WTC11 (cell line): ENCODE measurements around the gene SLC10A1. TPM values are rescaled to one million over a fixed set of nuclear protein-coding genes. Genes with fewer than 3 reads are reported as not detected.

Experiments used
- ATAC-seq: fragments of 200-7000 bp; cut with Tn5 transposase; 2 replicates; pipeline ENCODE4 v1.10.0; 2021; ENCODE audit warnings: mild to moderate bottlenecking, moderate library complexity
- CTCF ChIA-PET: fragments of 300-600 bp; sonication (Branson Sonifier 250); formaldehyde crosslinking; loops from one replicate; lab custom pipeline; 2021; ENCODE audit warnings: antibody characterized with exemption; lab: Charles Lee
- POLR2A ChIA-PET: fragments of 350-600 bp; sonication (Branson Sonifier 250); formaldehyde crosslinking; loops from one replicate; lab custom pipeline; 2021; ENCODE audit warnings: antibody characterized with exemption; lab: Charles Lee
- DNase-seq: peaks from one replicate; pipeline ENCODE4 v3.0.0; 2021; ENCODE audit warnings: low spot score
- H3K27ac Mint-ChIP-seq: 2 replicates; pipeline ENCODE4 v1.8.0; 2021; ENCODE audit warnings: mixed read lengths
- H3K27me3 Mint-ChIP-seq: 2 replicates; pipeline ENCODE4 v1.8.0; 2021; ENCODE audit warnings: low read depth, mild to moderate bottlenecking, moderate library complexity, mixed read lengths
- H3K36me3 Mint-ChIP-seq: 2 replicates; pipeline ENCODE4 v1.8.0; 2021; ENCODE audit warnings: mixed read lengths
- H3K4me1 Mint-ChIP-seq: 2 replicates; pipeline ENCODE4 v1.8.0; 2022; ENCODE audit warnings: mixed read lengths
- H3K4me3 Mint-ChIP-seq: 2 replicates; pipeline ENCODE4 v1.8.0; 2021; ENCODE audit warnings: mild to moderate bottlenecking, moderate library complexity, mixed read lengths
- H3K9me3 Mint-ChIP-seq: 2 replicates; pipeline ENCODE4 v1.8.0; 2021; ENCODE audit warnings: mixed read lengths
- AR ChIP-seq: fragments of 250-450 bp; sonication (Bioruptor Pico); IDR thresholded peaks from 2 replicates; pipeline ENCODE4 v1.9.0; 2021; ENCODE audit warnings: mild to moderate bottlenecking
- ARID4B ChIP-seq: sonication (generic); formaldehyde crosslinking; IDR thresholded peaks from 2 replicates; pipeline ENCODE4 v1.8.0; 2023; ENCODE audit warnings: missing genetic modification reagents, mild to moderate bottlenecking, borderline replicate concordance
- CBFB ChIP-seq: sonication (generic); formaldehyde crosslinking; IDR thresholded peaks from 2 replicates; pipeline ENCODE4 v1.8.1; 2022; ENCODE audit warnings: mild to moderate bottlenecking, low read depth, missing genetic modification reagents
- CREB1 ChIP-seq: sonication (generic); formaldehyde crosslinking; IDR thresholded peaks from 2 replicates; pipeline ENCODE4 v1.8.0; 2023; ENCODE audit warnings: mild to moderate bottlenecking, missing genetic modification reagents
- CREM ChIP-seq: sonication (generic); formaldehyde crosslinking; IDR thresholded peaks from 2 replicates; pipeline ENCODE4 v1.8.1; 2022; ENCODE audit warnings: mild to moderate bottlenecking, missing genetic modification reagents, moderate library complexity
- E2F1 ChIP-seq: sonication (generic); formaldehyde crosslinking; IDR thresholded peaks from 2 replicates; pipeline ENCODE4 v1.8.0; 2022; ENCODE audit warnings: mild to moderate bottlenecking, missing genetic modification reagents
- EMX1 ChIP-seq: fragments of 250-450 bp; sonication (Bioruptor Pico); IDR thresholded peaks from 2 replicates; pipeline ENCODE4 v1.8.0; 2021; ENCODE audit warnings: mild to moderate bottlenecking
- ETV6 ChIP-seq: sonication (generic); formaldehyde crosslinking; IDR thresholded peaks from 2 replicates; pipeline ENCODE4 v1.8.1; 2022; ENCODE audit warnings: mild to moderate bottlenecking, missing genetic modification reagents
- FOXJ3 ChIP-seq: sonication (generic); formaldehyde crosslinking; IDR thresholded peaks from 2 replicates; pipeline ENCODE4 v1.9.0; 2021; ENCODE audit warnings: missing genetic modification reagents, mild to moderate bottlenecking, borderline replicate concordance
- KAT7 ChIP-seq: sonication (generic); formaldehyde crosslinking; IDR thresholded peaks from 2 replicates; pipeline ENCODE4 v1.8.1; 2023; ENCODE audit warnings: missing genetic modification reagents, mild to moderate bottlenecking, borderline replicate concordance
- NFYB ChIP-seq: sonication (generic); formaldehyde crosslinking; conservative IDR thresholded peaks from 2 replicates; pipeline ENCODE4 v1.8.0; 2022; ENCODE audit warnings: low read depth, missing genetic modification reagents
- NR2C2 ChIP-seq: sonication (generic); formaldehyde crosslinking; IDR thresholded peaks from 2 replicates; pipeline ENCODE4 v1.8.0; 2022; ENCODE audit warnings: mild to moderate bottlenecking, missing genetic modification reagents
- RORB ChIP-seq: fragments of 250-450 bp; sonication (Bioruptor Pico); IDR thresholded peaks from 2 replicates; pipeline ENCODE4 v1.9.0; 2021; ENCODE audit warnings: mild to moderate bottlenecking
- SP1 ChIP-seq: sonication (generic); formaldehyde crosslinking; conservative IDR thresholded peaks from 2 replicates; pipeline ENCODE4 v1.8.1; 2022; ENCODE audit warnings: missing genetic modification reagents
- USF1 ChIP-seq: sonication (generic); formaldehyde crosslinking; IDR thresholded peaks from 2 replicates; pipeline ENCODE4 v1.8.0; 2022; ENCODE audit warnings: mild to moderate bottlenecking, missing genetic modification reagents
- ZNF281 ChIP-seq: sonication (generic); formaldehyde crosslinking; IDR thresholded peaks from 2 replicates; pipeline ENCODE4 v1.8.0; 2023; ENCODE audit warnings: mild to moderate bottlenecking, missing genetic modification reagents
- ZNF317 ChIP-seq: sonication (generic); formaldehyde crosslinking; IDR thresholded peaks from 2 replicates; pipeline ENCODE4 v1.8.1; 2023; ENCODE audit warnings: low read depth, mild to moderate bottlenecking, moderate library complexity, missing genetic modification reagents, borderline replicate concordance
- ZNF512 ChIP-seq: sonication (generic); formaldehyde crosslinking; IDR thresholded peaks from 2 replicates; pipeline ENCODE4 v1.8.1; 2022; ENCODE audit warnings: missing genetic modification reagents, borderline replicate concordance
- ZSCAN18 ChIP-seq: fragments of 250-450 bp; sonication (Bioruptor Pico); IDR thresholded peaks from 2 replicates; pipeline ENCODE4 v2.1.2; 2022; ENCODE audit warnings: mild to moderate bottlenecking, moderate library complexity
- total RNA-seq: library from RNA; stranded (reverse); gene quantifications from 3 replicates; pipeline ENCODE4 v1.2.3, GENCODE V29; 2021

SLC10A1 gene
- total RNA-seq, 1 experiment from 2014 or later: 0.09 TPM

GRCh38 chr14:69755784-69756183 is 41.3 kb downstream of the SLC10A1 start (continued):
- TF ChIP-seq ZNF512 (CRISPR knock-in tag) (no peak), NR2C2 (CRISPR knock-in tag) (no peak), CBFB (CRISPR knock-in tag) (no peak)

GRCh38 chr14:69755296-69755695 is 41.7 kb downstream of the SLC10A1 start:
- DNase-seq (no peak), ATAC-seq (no peak)
- CTCF ChIA-PET: interaction anchor here (0.7 kb wide), 1 partner anchor 72 kb away, joined by 4 read pairs; no protein-coding TSS in a partner anchor
- H3K36me3 Mint-ChIP-seq: no peaks in the 10 kb centered on the region
- TF ChIP-seq ZSCAN18: no peak
- TF ChIP-seq ETV6 (CRISPR knock-in tag): no peak
- TF ChIP-seq ZNF317: no peak
- no peak for TF ChIP-seq FOXJ3 (CRISPR knock-in tag)
- TF ChIP-seq NR2C2 (CRISPR knock-in tag): no peak
- TF ChIP-seq ZNF281: no peak
- no peak for TF ChIP-seq RORB
- POLR2A ChIA-PET: no interaction called here
- H3K27me3 Mint-ChIP-seq: no peaks in the 10 kb centered on the region
- H3K9me3 Mint-ChIP-seq: 0 out of 2 replicates have a peak, but pooled peaks cover 5% of the 10 kb centered on the region
- H3K4me1 Mint-ChIP-seq: peaks cover 10% of the 10 kb centered on the region
- H3K27ac Mint-ChIP-seq: no peak overlapping the region
- no peak overlapping the region for H3K4me3 Mint-ChIP-seq

- H3K36me3 Mint-ChIP-seq: no peaks in the 10 kb centered on the region
- CTCF ChIA-PET: no interaction called here
- TF ChIP-seq NFYB (CRISPR knock-in tag) (no peak), USF1 (CRISPR knock-in tag) (no peak), ARID4B (no peak), E2F1 (no peak), CREB1 (CRISPR knock-in tag) (no peak), EMX1 (CRISPR knock-in tag) (no peak), SP1 (no peak), KAT7 (CRISPR knock-in tag) (no peak), CREM (no peak), AR (CRISPR knock-in tag) (no peak)
- TF ChIP-seq, all 79 proteins: peak for 0
- no peak overlapping the region for H3K27ac Mint-ChIP-seq
- H3K4me3 Mint-ChIP-seq: no peak overlapping the region
- no peak for DNase-seq
- H3K4me1 Mint-ChIP-seq: peaks cover 10% of the 10 kb centered on the region
- 0 out of 2 replicates have a peak, but pooled peaks cover 5% of the 10 kb centered on the region for H3K9me3 Mint-ChIP-seq
- POLR2A ChIA-PET: interaction anchor here (0.9 kb wide), 1 partner anchor 12 kb away, joined by 5 read pairs; the partner anchor contains the start of gene SRSF5
- ATAC-seq: no peak
- no peaks in the 10 kb centered on the region for H3K27me3 Mint-ChIP-seq
These were observed 42.6 kb downstream of the SLC10A1 start for GRCh38 chr14:69754487-69754886.
